Pancreas (tissue), 10 donors: Measurements from ENCODE around the gene AIFM3. TPM values are rescaled to one million over a fixed set of nuclear protein-coding genes. Genes with fewer than 3 reads are reported as not detected.
"Not testable (repeated sequence)": the region's sequence is repeated elsewhere in the genome, so short reads cannot be mapped to it uniquely, and the experiment has no call there.

Experiments
- ATAC-seq, 4 donors: fragments of 200-7000 bp; cut with Tn5 transposase; one replicate each; pipeline versions ENCODE4 v1.8.0 to v1.9.1; 2020; ENCODE audit warnings: mild to moderate bottlenecking in 4 of 4, moderate library complexity in 4 of 4
- DNase-seq, 6 donors: peaks; one replicate each; pipeline ENCODE4 v3.0.0-alpha.2; 2020
- FAIRE-seq: peaks from 2 replicates; lab custom pipeline; 2012; peaks lifted over from hg19 to GRCh38; lab: Jason Lieb, UNC
- H3K27ac ChIP-seq, 4 donors: fragments of 200-600 bp; sonication (generic); 1 replicate in 3 of 4; 2 replicates in 1 of 4; pipeline versions ENCODE4 v1.5.0 to v1.8.0; 2020
- H3K27me3 ChIP-seq, 4 donors: fragments of 200-600 bp; one replicate each; pipeline ENCODE4 v1.8.0; 2021
- H3K36me3 ChIP-seq, 3 donors: fragments of 200-600 bp; sonication (generic) in 1 of 3; one replicate each; pipeline versions ENCODE4 v1.5.0 to v1.8.0; 2020 to 2021
- H3K4me1 ChIP-seq, 3 donors: fragments of 200-600 bp; one replicate each; pipeline ENCODE4 v1.8.0; 2021
- H3K4me3 ChIP-seq, 4 donors: fragments of 200-600 bp; sonication (generic) in 2 of 4; one replicate each; pipeline versions ENCODE4 v1.5.0 to v1.8.0; 2020 to 2021
- H3K9me3 ChIP-seq, 4 donors: fragments of 200-600 bp; one replicate each; pipeline ENCODE4 v1.8.0; 2021
- WGBS, 2 donors: extraction: QIAGEN DNeasy Blood & Tissue Kit; methylation state at CpG; one replicate each; pipeline ENCODE4 v1.1.7; 2013; 5-methylcytosine and 5-hydroxymethylcytosine counted together
- intact Hi-C, 3 donors: fragments of 100-400 bp; cut with DNase I; formaldehyde crosslinking; loops; one replicate each; pipeline versions ENCODE4 v1.11.1 to v1.14.2; 2022
- polyA plus RNA-seq, 2 donors: library from polyadenylated mRNA; stranded (reverse); fragments of 200-250 nt; gene quantifications; one replicate each; pipeline ENCODE4 v1.2.3, GENCODE V29; 2013
- total RNA-seq, 6 donors: library from RNA; stranded (reverse); fragmentation: NEBNext Ultra II Directional in 4 of 6; extraction: Animal tissue kit (Norgen Biotek cat#: 25700) in 4 of 6; gene quantifications; one replicate each; pipeline versions ENCODE4 v1.2.1 to v1.2.4, GENCODE V29; 2021 to 2023
- TF ChIP-seq, protein P1 (sequence below), 4 donors: fragments of 200-600 bp; sonication (generic) in 3 of 4; IDR thresholded peaks; one replicate each; pipeline versions ENCODE4 v1.5.0 to v1.8.0; 2021; ENCODE audit warnings: antibody characterized with exemption in 4 of 4
- donor health status: healthy with polysubstance abuse.
- donor health status: DM: no; HTN: no; CAD: no; lungs with moderate emphysema.
- donor health status: DM: no; HTN: no; CAD: no.
- donor health status: control.
- donor health status: control.
- donor health status: Bipolar disorder and iron deficiency.
- donor health status: DM: yes; HTN: yes; CAD: no.
- donor health status: DM: no; HTN: no; CAD: no.
- donor health status: DM: no; HTN: no; CAD: no.
- donor health status: DM: yes; HTN: yes; CAD: no.

The AIFM3 gene
- total and polyA plus RNA-seq, 8 donors, result 0.63 to 4.5 (median 1.1) TPM

- intact Hi-C loops, result no loop called here
- Histone ChIP-seq H3K27me3 (no peaks in the 10 kb centered on the region), H3K4me3 (no peak overlapping the region), H3K4me1 (peaks cover 25 to 37% (median 25%) of the 10 kb centered on the region in 3 donors), H3K36me3 (peaks cover 0 to 11% (median 6%) of the 10 kb centered on the region in 3 donors), H3K27ac (no peak overlapping the region), H3K9me3 (no peaks in the 10 kb centered on the region)
- ATAC-seq, result peak in 2 of 4 donors; percentile 10 to 13
- TF ChIP-seq, protein P1, sequence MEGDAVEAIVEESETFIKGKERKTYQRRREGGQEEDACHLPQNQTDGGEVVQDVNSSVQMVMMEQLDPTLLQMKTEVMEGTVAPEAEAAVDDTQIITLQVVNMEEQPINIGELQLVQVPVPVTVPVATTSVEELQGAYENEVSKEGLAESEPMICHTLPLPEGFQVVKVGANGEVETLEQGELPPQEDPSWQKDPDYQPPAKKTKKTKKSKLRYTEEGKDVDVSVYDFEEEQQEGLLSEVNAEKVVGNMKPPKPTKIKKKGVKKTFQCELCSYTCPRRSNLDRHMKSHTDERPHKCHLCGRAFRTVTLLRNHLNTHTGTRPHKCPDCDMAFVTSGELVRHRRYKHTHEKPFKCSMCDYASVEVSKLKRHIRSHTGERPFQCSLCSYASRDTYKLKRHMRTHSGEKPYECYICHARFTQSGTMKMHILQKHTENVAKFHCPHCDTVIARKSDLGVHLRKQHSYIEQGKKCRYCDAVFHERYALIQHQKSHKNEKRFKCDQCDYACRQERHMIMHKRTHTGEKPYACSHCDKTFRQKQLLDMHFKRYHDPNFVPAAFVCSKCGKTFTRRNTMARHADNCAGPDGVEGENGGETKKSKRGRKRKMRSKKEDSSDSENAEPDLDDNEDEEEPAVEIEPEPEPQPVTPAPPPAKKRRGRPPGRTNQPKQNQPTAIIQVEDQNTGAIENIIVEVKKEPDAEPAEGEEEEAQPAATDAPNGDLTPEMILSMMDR (IDR thresholded peaks at IDR 0.05), result no peak
- FAIRE-seq, result no peak
- WGBS, 2 donors, result 58 to 61% methylated on average over 8 of the region's 8 CpGs
- DNase-seq, result peak in 1 of 6 donors; percentile 12
Observed at GRCh38 chr22:20937794-20938671, 29.0 kb upstream of the AIFM3 start.

GRCh38 chr22:20939457-20940185, 27.4 kb upstream of the AIFM3 start:
- H3K27ac ChIP-seq, H3K9me3 ChIP-seq, ATAC-seq, FAIRE-seq, H3K27me3 ChIP-seq, intact Hi-C loops, H3K4me3 ChIP-seq, H3K36me3 ChIP-seq: not testable (repeated sequence)
- 94 to 96% methylated on average over 14 of the region's 14 CpGs for WGBS, 2 donors
- DNase-seq, result peak in 2 of 6 donors; percentile 9 to 27
- H3K4me1 ChIP-seq, result peaks cover 25 to 37% (median 25%) of the 10 kb centered on the region in 3 donors

DNA sequence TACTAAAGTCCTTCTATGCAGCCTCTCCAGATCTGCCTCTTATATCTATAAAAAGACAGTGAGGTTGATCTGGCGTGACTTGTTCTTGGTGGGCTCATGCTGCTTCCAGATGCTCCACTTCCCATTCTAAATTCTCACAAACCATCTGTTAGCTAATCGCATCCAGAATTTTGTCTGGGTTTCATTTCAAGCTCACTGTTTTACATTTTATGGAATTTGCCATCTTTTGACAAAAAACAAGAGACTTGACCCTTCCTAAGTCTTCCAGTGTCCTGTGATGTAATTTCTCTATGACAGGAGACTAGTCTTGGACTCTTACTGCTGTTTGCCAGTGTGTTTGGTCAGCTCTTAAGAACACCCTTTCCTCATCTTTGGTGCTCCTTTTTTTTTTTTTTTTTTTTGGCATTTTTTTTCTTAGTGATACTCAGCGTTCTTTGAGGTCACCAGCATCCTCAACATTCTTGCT, 26.8 kb upstream of the AIFM3 start:
- WGBS, 2 donors, result 60 to 69% methylated on average over 3 of the region's 3 CpGs

GRCh38 chr22:20940904-20941385, 26.1 kb upstream of the AIFM3 start:
- TF ChIP-seq, protein P1 (IDR thresholded peaks at IDR 0.05), result no peak
- FAIRE-seq, result no peak
- WGBS, 2 donors, result 51 to 56% methylated on average over 4 of the region's 4 CpGs
- H3K27me3 ChIP-seq, result no peaks in the 10 kb centered on the region
- no peak overlapping the region for H3K27ac ChIP-seq
- no peaks in the 10 kb centered on the region for H3K36me3 ChIP-seq
- ATAC-seq, result no peak
- H3K9me3 ChIP-seq, result no peaks in the 10 kb centered on the region
- DNase-seq, result peak in 1 of 6 donors; percentile 33
- intact Hi-C loops, result no loop called here
- peaks cover 25 to 40% (median 25%) of the 10 kb centered on the region in 3 donors for H3K4me1 ChIP-seq
- H3K4me3 ChIP-seq, result no peak overlapping the region

More for the DNA sequence above, 26.8 kb upstream of the AIFM3 start:
- H3K9me3 ChIP-seq, result no peaks in the 10 kb centered on the region
- H3K4me1 ChIP-seq, result peaks cover 25 to 37% (median 25%) of the 10 kb centered on the region in 3 donors
- no peak for FAIRE-seq
- H3K27ac ChIP-seq, result no peak overlapping the region
- intact Hi-C loops, result no loop called here
- no peak overlapping the region for H3K4me3 ChIP-seq
- ATAC-seq, result no peak
- TF ChIP-seq, protein P1 (IDR thresholded peaks at IDR 0.05), result no peak
- no peaks in the 10 kb centered on the region for H3K27me3 ChIP-seq
- H3K36me3 ChIP-seq, result peaks cover 0 to 2% (median 0%) of the 10 kb centered on the region in 3 donors
- no peak for DNase-seq

- H3K4me1 ChIP-seq, result peaks cover 14 to 30% (median 15%) of the 10 kb centered on the region in 3 donors
- H3K4me3 ChIP-seq, H3K36me3 ChIP-seq, FAIRE-seq, intact Hi-C loops, H3K27ac ChIP-seq, ATAC-seq, H3K27me3 ChIP-seq, H3K9me3 ChIP-seq: not testable (repeated sequence)
- DNase-seq, result peak in 1 of 6 donors; percentile 8
- WGBS, 2 donors, result 84 to 86% methylated on average over 7 of the region's 7 CpGs
Observed at GRCh38 chr22:20942203-20942902, 24.7 kb upstream of the AIFM3 start.
